Fibroblast of lung (primary cell): ENCODE measurements around the gene CYTH1. TPM values are rescaled to one million over a fixed set of nuclear protein-coding genes. Genes with fewer than 3 reads are reported as not detected.

Source experiments
- DNase-seq, 2 donors: peaks; one replicate each; pipeline versions ENCODE4 v3.0.0 to v3.0.0-alpha.2; 2010; ENCODE audit warnings: low read depth in 2 of 2
- H2AFZ ChIP-seq: 2 replicates; pipeline ENCODE4 v1.5.1; 2012; ENCODE audit warnings: low read length, control low read depth, inconsistent platforms
- H3K27ac ChIP-seq: 2 replicates; pipeline ENCODE4 v1.5.1; 2011; ENCODE audit warnings: low read length, control low read depth; ENCODE audit not compliant: insufficient read depth
- H3K27me3 ChIP-seq: 2 replicates; pipeline ENCODE4 v1.5.1; 2011; ENCODE audit warnings: mild to moderate bottlenecking, low read length; ENCODE audit not compliant: control insufficient read depth, insufficient read depth
- H3K36me3 ChIP-seq: 2 replicates; pipeline ENCODE4 v1.5.1; 2011; ENCODE audit warnings: low read length; ENCODE audit not compliant: control insufficient read depth, insufficient read depth
- H3K4me1 ChIP-seq: 2 replicates; pipeline ENCODE4 v1.5.1; 2011; ENCODE audit warnings: low read length; ENCODE audit not compliant: control insufficient read depth, insufficient read depth; ENCODE audit errors: extremely low read depth
- H3K4me2 ChIP-seq: 2 replicates; pipeline ENCODE4 v1.5.1; 2011; ENCODE audit warnings: low read length, control low read depth; ENCODE audit not compliant: insufficient read depth; ENCODE audit errors: extremely low read depth
- H3K4me3 ChIP-seq, 4 experiments: fragments of 200-600 bp in 1 of 4; sonication (generic) in 1 of 4; replicated peaks in 1 of 4; 2 replicates each; pipeline ENCODE4 v1.5.1; 2011 to 2016; ENCODE audit warnings: low read length in 4 of 4, low read depth in 3 of 4, mild to moderate bottlenecking in 3 of 4, control low read depth in 2 of 4, inconsistent platforms in 1 of 4, mixed read lengths in 1 of 4; ENCODE audit not compliant: insufficient read depth in 1 of 4; ENCODE audit errors: control extremely low read depth in 1 of 4
- H3K79me2 ChIP-seq: 2 replicates; pipeline ENCODE4 v1.5.1; 2012; ENCODE audit warnings: mild to moderate bottlenecking, low read length, inconsistent platforms; ENCODE audit not compliant: control insufficient read depth, insufficient read depth
- H3K9ac ChIP-seq: 2 replicates; pipeline ENCODE4 v1.5.1; 2011; ENCODE audit warnings: mild to moderate bottlenecking, low read length, control low read depth; ENCODE audit not compliant: insufficient read depth
- H3K9me3 ChIP-seq: 2 replicates; pipeline ENCODE4 v1.5.1; 2012; ENCODE audit warnings: low read depth, low read length; ENCODE audit not compliant: control insufficient read depth, insufficient read depth
- H4K20me1 ChIP-seq: 2 replicates; pipeline ENCODE4 v1.5.1; 2011; ENCODE audit warnings: low read length; ENCODE audit not compliant: control insufficient read depth, insufficient read depth; ENCODE audit errors: extremely low read depth
- EZH2 ChIP-seq: IDR thresholded peaks from 2 replicates; pipeline ENCODE4 v1.5.1; 2012; ENCODE audit warnings: low read length, control low read depth, mild to moderate bottlenecking; ENCODE audit errors: missing control alignments
- polyA plus RNA-seq, 2 donors: library from polyadenylated mRNA; depleted of rRNA in 1 of 2; stranded (reverse) in 1 of 2; unstranded in 1 of 2; fragments of >200 nt; gene quantifications; 2 replicates each; pipeline ENCODE4 v1.2.1, GENCODE V29; 2011 to 2012; ENCODE audit warnings: missing spikeins in 1 of 2
- total RNA-seq: library from RNA; depleted of rRNA; stranded (reverse); fragments of >200 nt; gene quantifications from 2 replicates; pipeline ENCODE4 v1.2.1, GENCODE V29; 2014
- TF ChIP-seq, protein P1 (sequence below), 2 donors: IDR thresholded peaks in 1 of 2; conservative IDR thresholded peaks in 1 of 2; 1 replicate in 1 of 2; 2 replicates in 1 of 2; pipeline ENCODE4 v1.5.1; 2011 to 2012; ENCODE audit warnings: low read length in 2 of 2, control low read depth in 1 of 2, inconsistent platforms in 1 of 2, low read depth in 1 of 2, mild to moderate bottlenecking in 1 of 2

CYTH1 gene
- total and polyA plus RNA-seq, 2 donors (not counting 1 experiment from before 2014, with no cell fraction given) = 8.9 to 9.9 TPM

DNA sequence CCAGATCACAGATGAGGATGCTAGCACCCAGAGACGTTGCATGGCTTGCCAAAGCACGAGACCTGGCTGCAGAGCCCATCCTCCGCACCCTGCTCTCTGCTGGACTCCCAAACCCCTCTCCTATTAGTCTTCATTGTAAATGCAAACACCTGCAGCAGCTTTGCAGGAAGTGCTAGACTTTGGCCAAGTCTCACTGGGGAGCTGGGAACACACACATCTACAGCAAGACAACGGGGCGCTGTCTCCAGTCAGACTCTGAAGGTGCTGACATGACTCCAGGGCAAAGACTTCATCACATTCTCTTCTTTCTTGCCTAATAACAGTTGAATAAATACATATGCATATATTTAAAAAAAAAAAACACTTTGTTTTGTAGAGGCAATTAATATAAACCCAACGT lies 43.8 kb downstream of the CYTH1 start:
- no peak overlapping the region for H3K27ac ChIP-seq
- no peaks in the 10 kb centered on the region for H3K36me3 ChIP-seq
- H3K4me1 ChIP-seq = peaks cover 9% of the 10 kb centered on the region
- H3K4me3 ChIP-seq = no peak overlapping the region
- H3K9me3 ChIP-seq = no peaks in the 10 kb centered on the region
- H3K9ac ChIP-seq = no peak overlapping the region
- no peak for DNase-seq
- no peak for TF ChIP-seq EZH2
- TF ChIP-seq, protein P1, sequence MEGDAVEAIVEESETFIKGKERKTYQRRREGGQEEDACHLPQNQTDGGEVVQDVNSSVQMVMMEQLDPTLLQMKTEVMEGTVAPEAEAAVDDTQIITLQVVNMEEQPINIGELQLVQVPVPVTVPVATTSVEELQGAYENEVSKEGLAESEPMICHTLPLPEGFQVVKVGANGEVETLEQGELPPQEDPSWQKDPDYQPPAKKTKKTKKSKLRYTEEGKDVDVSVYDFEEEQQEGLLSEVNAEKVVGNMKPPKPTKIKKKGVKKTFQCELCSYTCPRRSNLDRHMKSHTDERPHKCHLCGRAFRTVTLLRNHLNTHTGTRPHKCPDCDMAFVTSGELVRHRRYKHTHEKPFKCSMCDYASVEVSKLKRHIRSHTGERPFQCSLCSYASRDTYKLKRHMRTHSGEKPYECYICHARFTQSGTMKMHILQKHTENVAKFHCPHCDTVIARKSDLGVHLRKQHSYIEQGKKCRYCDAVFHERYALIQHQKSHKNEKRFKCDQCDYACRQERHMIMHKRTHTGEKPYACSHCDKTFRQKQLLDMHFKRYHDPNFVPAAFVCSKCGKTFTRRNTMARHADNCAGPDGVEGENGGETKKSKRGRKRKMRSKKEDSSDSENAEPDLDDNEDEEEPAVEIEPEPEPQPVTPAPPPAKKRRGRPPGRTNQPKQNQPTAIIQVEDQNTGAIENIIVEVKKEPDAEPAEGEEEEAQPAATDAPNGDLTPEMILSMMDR (conservative IDR thresholded peaks at IDR 0.05 in 1 of 2, IDR thresholded peaks at IDR 0.05 in 1 of 2; ENCODE audit: low read depth in 1 of 2, low read length in 2 of 2) = no peak
- H3K27me3 ChIP-seq = no peaks in the 10 kb centered on the region
- no peak overlapping the region for H3K4me2 ChIP-seq
- H3K79me2 ChIP-seq = peaks cover 3% of the 10 kb centered on the region
- H4K20me1 ChIP-seq = no peaks in the 10 kb centered on the region
- no peak overlapping the region for H2AFZ ChIP-seq

GRCh38 chr17:78737332-78737731 lies 44.7 kb downstream of the CYTH1 start:
- Histone ChIP-seq H3K4me3 (no peak overlapping the region), H2AFZ (no peak overlapping the region), H3K79me2 (peaks cover 3% of the 10 kb centered on the region), H3K27me3 (no peaks in the 10 kb centered on the region), H3K4me2 (no peak overlapping the region), H4K20me1 (no peaks in the 10 kb centered on the region), H3K36me3 (no peaks in the 10 kb centered on the region), H3K4me1 (peaks cover 9% of the 10 kb centered on the region), H3K9ac (no peak overlapping the region), H3K9me3 (no peaks in the 10 kb centered on the region), H3K27ac (no peak overlapping the region)
- TF ChIP-seq, protein P1 (conservative IDR thresholded peaks at IDR 0.05 in 1 of 2, IDR thresholded peaks at IDR 0.05 in 1 of 2; ENCODE audit: low read depth in 1 of 2, low read length in 2 of 2) = no peak
- TF ChIP-seq EZH2 = no peak
- peak; percentile 76 to 84 for DNase-seq

GRCh38 chr17:78736526-78737079 lies 45.5 kb downstream of the CYTH1 start:
- no peak for DNase-seq
- Histone ChIP-seq H3K27ac (no peak overlapping the region), H2AFZ (no peak overlapping the region), H3K9me3 (no peaks in the 10 kb centered on the region), H3K4me3 (no peak overlapping the region), H4K20me1 (no peaks in the 10 kb centered on the region), H3K9ac (no peak overlapping the region), H3K27me3 (no peaks in the 10 kb centered on the region), H3K79me2 (peaks cover 3% of the 10 kb centered on the region), H3K4me1 (peaks cover 9% of the 10 kb centered on the region), H3K36me3 (no peaks in the 10 kb centered on the region), H3K4me2 (no peak overlapping the region)
- TF ChIP-seq, protein P1 (conservative IDR thresholded peaks at IDR 0.05 in 1 of 2, IDR thresholded peaks at IDR 0.05 in 1 of 2; ENCODE audit: low read depth in 1 of 2, low read length in 2 of 2) = no peak
- TF ChIP-seq EZH2 = no peak
